ENCODE measurements around the gene EFNB1.

DNA sequence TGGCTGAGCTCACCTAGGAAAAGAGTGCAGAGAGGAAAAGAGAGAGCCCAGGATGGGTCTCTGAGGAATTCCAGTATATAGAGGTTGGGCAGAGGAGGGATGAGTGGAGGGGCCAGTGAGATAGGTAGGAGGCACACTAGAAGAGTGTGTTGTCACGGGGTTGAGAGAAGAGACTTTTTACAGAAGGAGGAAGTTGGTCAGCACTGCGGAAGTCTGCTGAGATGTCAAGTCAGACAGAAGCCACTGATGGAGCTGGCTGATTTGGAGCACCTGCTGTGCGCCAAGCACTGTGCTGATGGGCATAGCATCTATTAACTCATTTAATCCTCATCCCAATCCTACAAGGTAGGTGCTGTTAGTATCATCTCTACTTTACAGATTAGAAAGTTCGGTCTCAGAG is 60.4 kb downstream of the EFNB1 start:
- TF ChIP-seq, protein P1, sequence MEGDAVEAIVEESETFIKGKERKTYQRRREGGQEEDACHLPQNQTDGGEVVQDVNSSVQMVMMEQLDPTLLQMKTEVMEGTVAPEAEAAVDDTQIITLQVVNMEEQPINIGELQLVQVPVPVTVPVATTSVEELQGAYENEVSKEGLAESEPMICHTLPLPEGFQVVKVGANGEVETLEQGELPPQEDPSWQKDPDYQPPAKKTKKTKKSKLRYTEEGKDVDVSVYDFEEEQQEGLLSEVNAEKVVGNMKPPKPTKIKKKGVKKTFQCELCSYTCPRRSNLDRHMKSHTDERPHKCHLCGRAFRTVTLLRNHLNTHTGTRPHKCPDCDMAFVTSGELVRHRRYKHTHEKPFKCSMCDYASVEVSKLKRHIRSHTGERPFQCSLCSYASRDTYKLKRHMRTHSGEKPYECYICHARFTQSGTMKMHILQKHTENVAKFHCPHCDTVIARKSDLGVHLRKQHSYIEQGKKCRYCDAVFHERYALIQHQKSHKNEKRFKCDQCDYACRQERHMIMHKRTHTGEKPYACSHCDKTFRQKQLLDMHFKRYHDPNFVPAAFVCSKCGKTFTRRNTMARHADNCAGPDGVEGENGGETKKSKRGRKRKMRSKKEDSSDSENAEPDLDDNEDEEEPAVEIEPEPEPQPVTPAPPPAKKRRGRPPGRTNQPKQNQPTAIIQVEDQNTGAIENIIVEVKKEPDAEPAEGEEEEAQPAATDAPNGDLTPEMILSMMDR (conservative IDR thresholded peaks at IDR 0.05; ENCODE audit: low read depth, low read length), result no peak
- no peak for TF ChIP-seq EZH2 (IDR thresholded peaks at IDR 0.05; ENCODE audit: borderline replicate concordance, low read depth, low read length, poor library complexity, severe bottlenecking)

Data from A673 (cell line).